Embryonic facial prominence (tissue), 1 donor: Measurements from ENCODE around the gene FOSL2.
A peak's percentile ranks its signal among the peaks of the same experiment; 100 is the strongest.

Source experiments
- DNase-seq: peaks from one replicate; pipeline ENCODE4 v3.0.0-alpha.2; 2016; ENCODE audit errors: extremely low spot score

FOSL2 gene

DNA sequence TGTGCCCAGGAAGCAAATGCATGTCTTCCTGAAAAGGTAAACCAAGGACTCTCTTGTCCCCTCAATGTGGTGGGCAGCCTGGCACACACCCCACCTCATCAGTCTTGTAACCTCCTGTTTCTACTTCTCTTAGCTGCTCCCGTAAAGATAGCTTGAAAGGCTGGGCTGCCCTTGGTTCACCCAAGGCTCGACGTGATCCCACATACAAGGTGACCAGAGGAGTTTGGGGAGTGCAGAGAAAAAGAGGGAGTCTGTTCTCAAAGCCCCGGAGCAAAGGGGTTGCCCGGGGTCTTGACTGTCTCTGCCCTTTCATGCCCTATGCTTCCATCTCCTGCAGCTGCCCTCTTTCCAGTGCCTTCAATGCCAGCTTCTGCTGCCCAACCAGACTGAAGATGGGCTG lies 18.3 kb upstream of the FOSL2 start:
- no peak for DNase-seq

- no peak for DNase-seq
These were observed 17.4 kb upstream of the FOSL2 start for GRCh38 chr2:28375236-28375635.

DNA sequence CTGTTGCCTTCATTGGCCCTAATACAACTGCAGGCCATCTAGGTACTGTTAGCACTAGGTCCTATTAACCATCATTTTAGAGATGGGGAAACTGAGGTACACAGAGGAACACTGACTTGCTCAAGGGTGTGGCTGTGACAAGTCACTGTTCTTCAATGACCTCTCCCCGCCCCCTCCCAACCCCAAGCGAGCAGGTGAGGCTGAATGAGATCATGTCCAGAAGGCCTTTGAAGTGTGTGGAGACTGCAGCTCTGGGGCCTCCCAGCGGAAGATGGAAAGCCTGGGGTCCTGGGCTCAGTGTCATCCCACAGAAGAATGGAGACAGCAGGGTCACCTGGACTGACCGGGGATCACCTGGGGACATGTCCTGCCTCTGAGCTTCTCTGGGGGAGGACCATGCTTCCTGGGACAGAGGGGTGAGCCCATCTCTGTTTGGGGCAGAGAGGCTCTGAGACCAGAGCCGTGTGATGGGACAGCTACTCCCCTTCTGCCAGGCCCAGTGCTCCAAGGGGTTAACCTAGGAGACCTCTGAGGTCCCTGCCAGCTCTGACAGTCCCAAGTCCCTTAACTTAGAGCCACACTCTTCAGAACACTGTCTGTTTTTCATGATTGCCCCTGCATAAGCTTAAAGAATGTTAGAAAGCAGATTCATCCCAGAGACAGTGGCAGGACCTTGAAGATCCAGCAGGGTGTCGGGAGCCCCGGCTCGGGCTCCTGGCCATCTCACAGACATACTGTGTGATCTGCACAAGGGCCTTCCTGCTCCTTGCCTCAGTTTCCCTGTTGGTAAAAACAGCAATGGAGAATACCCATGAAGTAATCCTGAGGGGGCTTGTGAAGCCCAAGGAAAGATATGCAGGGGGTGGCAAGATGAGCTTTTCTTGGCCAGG lies 16.7 kb upstream of the FOSL2 start:
- no peak for DNase-seq

DNA sequence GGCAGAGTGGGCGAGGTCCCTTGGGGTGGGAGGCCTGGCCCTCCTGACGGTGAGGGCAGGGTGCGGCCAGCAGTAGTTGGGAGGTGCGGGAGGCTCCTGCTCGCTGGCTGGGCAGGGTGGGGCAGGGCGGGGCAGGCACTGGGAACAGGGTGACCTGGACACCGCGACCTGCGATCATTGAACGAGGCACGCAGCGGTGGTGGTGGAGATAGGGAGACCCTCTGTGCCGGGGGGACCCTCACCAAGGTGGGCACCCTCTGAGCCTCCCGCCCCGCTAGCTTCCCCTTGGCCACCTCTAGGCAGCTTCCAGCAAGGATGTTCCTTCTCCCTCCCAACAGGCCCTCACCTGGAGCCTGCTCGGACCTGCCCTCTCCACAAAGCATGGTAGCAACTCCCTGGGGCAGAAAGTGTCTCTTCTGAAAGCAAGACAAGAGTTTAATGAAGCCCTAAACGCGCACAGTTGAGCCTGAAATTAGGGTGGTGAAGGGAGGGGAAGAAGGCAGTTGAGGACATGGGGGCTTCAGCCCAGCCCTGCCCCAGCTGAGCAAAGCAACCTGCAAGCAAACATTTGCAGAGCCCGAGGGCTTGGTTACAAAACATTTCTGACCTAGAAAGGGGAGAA lies 15.4 kb upstream of the FOSL2 start:
- no peak for DNase-seq

GRCh38 chr2:28377984-28378678 lies 14.5 kb upstream of the FOSL2 start:
- no peak for DNase-seq

GRCh38 chr2:28378679-28379584 lies 13.7 kb upstream of the FOSL2 start:
- no peak for DNase-seq

DNA sequence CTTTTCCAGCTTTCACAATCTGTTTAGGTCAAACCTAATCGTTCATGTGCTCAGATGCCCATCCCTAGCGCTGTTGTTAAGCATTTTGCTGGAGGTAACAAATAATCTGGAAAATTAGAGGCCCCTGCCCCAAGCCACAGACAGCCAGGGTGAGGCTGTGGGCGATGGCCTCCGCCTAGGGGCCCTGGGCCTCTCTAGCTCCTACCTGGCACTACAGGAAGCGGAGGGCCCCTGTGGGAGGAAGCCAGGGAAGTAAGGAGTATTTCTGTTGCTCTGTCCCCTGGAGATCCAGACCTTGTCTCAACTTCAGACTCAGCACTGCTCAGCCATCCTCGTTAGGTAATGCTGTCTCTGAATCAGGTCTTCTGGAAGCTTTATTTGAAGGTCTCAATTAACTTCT lies 12.4 kb upstream of the FOSL2 start:
- DNase-seq, result no peak

DNA sequence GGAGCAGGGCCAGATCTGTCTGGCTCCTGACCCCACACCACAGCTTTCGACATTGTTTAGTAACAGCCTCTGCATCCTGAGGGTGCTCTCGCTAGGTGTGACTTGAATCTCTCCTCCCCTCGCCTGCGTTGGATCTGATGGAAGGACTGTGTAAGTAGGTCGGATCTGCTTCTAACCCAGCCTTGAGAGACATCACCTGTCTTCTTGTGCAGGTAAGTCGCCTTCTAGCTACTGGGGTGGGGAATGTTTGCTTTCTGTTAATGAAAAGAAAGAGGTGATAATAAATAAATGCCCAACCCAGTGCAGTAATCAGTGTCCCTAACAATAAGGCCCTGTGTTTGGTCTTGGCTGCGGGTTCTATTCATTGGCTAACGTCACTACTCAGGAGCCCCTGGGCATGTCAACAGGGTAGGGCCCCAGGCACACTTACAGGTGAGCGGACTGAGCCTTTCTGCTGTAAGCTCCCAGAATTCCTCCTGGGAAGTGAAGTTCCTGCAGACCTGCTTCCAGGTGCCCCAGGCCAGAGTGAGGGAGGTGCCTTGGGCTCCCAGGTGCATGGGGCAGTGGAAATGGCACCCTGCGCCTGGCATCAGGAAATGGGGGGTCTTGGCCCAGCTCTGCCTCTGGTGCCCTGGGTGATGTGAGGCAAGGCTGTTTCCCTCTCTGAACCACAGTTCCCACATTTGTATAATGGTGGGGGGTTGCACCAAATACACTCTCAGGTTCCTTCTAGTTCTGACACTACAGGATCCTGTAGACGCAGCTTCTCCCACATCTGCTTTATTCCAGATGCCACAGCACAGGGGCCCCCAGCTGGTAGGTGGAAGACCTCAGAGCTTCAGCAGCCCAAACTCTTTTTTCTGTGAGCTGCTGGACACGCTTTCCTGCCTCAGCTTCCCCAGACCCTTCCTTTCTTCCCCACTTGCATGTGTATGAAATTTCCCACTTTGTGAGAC lies 11.2 kb upstream of the FOSL2 start:
- DNase-seq, result no peak

- no peak for DNase-seq
These were observed 9.9 kb upstream of the FOSL2 start for GRCh38 chr2:28382755-28383154.

DNA sequence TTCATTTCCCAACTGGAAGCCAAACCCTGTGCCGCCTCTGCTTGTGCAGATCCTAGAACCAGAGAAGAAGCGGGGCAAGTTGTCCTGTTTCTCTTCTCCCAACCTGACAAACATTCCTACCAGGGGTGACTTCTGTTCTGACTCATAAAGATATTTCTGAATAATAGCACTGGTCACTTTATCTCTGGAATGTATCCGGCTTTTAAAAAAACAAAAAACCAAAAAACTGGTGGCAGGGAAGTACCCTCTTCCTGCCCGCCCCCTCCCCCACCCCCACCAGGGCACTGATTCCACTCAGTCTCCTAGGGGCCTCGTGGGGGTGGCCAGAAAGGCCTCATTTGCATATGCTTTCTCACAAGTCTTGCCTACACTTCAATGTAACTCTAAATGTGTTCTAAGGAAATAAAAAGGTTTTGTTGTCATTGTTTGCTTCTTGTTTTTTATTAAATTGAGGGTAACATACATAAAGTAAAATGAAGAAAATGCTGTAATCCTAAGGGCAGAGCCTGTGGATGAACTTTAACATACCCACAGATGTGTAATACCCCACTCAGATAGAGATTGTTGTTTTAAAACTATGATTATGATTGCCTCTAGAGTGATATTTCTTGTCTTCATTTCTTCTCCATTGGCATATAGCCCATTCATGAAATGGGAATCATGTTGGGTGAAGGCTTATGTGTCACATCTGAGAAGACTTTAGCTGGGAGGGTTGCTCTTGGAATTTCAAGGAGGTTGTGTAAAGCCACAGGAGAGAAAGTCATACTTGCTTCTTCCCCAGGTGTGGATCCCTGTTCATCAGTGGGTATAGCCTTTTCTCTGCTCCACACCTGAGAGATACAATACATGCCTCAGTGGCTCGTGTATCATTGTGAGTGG lies 5.3 kb upstream of the FOSL2 start:
- DNase-seq, result no peak

DNA sequence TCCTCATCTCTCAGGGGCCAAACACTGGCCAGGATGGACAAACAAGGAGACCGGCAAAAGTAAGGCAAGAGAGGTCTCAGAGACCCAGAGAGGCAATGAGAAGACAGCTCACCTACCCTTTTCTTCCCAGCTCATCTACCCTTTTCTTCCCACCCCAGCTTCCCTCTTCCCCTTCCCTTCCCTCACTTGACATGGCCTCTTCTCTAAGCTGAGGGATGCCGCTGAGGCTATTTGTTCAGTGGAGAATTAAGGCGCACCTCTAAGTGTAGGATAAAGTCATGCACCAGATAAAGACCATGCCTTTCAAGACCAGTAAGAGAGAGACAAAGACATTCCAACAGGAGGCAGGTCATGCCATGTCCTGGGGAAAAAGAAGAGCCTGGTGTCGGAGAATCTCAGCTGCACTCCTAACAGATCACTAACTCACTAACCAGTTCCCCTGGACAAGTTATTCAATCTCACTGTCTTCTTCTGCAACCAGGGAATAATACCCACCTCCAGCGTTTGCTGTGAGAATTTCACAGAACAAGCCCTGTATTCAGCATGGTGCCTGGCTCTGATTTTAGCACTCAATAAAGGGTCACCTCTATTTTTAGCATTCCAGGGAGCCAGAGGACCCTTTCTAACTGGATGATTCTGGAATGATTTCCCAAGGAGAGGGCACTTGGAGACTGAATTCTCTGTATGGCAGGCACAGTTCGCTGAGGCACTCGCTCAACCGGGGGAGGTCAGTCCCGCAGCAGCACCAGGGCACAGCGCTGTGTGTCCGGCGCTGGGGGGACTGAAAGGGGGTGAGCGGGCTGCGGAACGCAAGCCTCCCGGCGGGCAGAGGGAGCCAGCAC lies 3.0 kb upstream of the FOSL2 start:
- DNase-seq, result no peak

DNA sequence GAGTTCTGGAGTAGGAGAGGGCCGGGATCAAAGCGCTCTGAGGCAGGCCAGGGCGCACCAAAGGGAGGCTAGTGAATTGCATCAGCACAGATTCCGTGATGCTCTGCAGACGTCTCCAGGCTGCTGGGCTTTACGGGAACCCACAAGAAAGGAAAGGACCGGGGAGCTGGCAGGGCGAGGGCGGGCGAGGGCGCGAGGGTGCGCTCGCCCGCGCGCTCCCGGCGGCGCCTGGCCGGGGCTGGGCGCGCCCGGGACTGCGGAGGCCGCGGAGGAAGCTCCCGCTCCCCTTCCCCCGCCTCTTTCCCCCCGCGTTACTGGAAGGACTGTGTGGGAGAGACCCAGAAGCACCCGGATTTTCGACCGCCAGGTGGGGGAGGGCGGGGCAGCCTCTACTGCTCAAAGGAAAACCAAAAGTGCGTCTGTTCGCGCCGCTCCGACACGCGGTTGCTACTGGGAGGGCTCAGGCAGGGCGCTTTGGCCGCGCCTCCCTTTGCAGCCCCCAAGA lies 2.4 kb upstream of the FOSL2 start:
- peak; percentile 75 for DNase-seq

DNA sequence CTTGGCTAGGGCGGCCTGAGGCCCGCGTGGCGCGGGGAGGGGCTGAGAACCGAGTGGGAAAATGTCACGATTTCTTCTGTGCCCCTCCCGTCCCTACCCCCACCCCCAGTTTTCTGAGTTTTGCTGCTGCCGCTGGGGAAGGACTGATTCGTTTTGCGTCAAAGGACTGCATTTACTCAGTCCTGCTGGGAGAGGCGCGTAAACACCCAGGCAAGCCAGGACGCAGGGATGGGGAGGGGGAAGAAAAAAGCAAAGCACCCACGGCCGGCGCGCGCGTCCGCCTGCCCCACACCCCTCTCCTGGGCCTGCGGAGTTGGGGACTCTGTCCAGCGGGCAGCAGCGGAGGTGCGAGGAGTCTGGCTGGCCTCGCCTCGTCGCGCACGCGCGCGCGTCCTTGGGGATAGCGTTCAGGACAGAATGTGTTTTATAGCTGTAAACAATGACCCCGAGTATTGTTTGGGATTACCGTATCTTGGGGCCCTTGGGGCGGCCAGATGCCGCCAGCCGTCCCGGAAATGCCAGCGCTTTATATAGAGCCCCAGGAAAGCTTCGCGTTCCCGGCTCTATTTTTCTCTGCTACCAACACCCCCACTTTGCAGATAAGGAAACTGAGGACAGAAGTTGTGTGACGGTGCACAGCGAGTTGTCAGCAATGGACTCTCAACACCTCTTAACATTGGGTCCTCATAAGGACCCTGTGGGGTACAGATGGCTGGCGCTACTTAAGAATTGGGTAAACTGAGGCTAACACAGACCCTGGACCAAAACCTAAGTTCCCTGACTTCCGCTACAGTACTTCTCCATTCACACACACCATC lies 1.7 kb upstream of the FOSL2 start:
- no peak for DNase-seq

DNA sequence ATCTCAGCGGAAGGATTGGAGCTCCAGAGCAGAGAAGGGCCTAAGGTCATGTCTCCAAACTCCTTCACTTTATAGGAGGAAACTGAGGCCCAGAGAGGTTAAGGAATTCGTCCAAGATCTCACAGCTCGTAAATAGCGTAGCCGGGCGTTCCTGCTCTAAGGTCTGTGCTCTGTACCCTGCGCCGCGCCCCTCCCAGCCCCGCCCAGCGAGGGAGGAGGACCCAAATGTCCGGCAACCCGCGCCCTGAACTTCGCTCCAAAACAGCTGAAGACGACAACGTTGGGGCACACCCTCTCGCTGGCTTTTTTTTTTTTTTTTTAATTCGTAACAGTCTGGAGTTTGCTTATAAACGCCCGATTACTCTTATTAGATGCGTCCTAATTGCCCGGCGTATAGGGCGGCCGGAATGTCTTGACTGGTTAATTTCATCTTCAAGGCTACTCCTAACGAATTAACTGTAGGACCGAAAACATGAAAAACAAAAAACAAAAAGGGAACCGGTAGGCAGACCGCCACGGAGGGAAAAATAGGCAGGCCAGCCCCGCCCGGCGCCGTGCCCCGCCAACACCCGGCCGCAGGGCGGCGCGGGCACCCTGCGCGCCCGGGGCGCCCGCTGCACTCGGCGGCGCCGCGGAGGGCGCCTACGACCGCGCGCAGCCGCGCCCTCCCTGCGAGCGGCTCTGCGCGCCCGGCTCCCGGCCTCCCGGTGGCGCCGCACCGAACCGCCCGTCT lies 928 bp upstream of the FOSL2 start:
- peak; percentile 42 for DNase-seq

DNA sequence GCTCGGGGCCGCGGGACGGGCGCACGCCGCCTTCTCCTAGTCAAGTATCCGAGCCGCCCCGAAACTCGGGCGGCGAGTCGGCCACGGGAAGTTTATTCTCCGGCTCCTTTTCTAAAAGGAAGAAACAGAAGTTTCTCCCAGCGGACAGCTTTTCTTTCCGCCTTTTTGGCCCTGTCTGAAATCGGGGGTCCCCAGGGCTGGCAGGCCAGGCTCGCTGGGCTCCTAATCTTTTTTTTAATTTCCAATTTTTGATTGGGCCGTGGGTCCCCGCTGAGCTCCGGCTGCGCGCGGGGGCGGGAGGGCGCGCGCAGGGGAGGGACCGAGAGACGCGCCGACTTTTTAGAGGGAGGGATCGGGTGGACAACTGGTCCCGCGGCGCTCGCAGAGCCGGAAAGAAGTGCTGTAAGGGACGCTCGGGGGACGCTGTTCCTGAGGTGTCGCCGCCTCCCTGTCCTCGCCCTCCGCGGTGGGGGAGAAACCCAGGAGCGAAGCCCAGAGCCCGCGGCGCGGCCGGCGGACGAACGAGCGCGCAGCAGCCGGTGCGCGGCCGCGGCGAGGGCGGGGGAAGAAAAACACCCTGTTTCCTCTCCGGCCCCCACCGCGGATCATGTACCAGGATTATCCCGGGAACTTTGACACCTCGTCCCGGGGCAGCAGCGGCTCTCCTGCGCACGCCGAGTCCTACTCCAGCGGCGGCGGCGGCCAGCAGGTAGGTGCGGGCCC lies 617 bp downstream of the FOSL2 start:
- peak; percentile 23 for DNase-seq

- no peak for DNase-seq
These were observed 1.7 kb downstream of the FOSL2 start for GRCh38 chr2:28394331-28394877.
